Measurements from ENCODE around the gene CST9L.

CST9L gene

DNA sequence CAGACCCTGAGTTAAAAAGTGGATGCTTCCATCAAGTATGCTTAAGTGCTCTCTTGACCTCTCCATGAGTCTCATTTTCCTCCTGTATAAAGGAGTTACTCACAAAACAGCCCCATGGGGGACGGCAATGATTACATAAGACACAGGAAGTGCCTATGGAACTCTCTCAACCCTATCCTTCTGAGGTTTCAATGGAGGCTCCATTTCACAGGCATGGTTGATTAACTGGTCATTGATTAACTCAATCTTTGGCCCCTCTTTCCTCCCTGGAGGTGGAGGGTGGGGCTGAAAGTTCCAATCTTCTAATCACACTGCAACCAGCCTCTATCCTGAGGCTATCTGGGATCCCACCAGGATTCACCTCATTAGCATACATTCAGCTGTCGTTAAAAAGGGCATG is 48.1 kb downstream of the CST9L start:
- H3K4me3 ChIP-seq (ENCODE audit: low read depth, low read length), result no peak overlapping the region
- in situ Hi-C loops (cut with HindIII; ENCODE audit: low sequenced_read_pairs), result no loop called here
- no peak for DNase-seq (ENCODE audit: low read depth)
- TF ChIP-seq, protein P1, sequence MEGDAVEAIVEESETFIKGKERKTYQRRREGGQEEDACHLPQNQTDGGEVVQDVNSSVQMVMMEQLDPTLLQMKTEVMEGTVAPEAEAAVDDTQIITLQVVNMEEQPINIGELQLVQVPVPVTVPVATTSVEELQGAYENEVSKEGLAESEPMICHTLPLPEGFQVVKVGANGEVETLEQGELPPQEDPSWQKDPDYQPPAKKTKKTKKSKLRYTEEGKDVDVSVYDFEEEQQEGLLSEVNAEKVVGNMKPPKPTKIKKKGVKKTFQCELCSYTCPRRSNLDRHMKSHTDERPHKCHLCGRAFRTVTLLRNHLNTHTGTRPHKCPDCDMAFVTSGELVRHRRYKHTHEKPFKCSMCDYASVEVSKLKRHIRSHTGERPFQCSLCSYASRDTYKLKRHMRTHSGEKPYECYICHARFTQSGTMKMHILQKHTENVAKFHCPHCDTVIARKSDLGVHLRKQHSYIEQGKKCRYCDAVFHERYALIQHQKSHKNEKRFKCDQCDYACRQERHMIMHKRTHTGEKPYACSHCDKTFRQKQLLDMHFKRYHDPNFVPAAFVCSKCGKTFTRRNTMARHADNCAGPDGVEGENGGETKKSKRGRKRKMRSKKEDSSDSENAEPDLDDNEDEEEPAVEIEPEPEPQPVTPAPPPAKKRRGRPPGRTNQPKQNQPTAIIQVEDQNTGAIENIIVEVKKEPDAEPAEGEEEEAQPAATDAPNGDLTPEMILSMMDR (IDR thresholded peaks at IDR 0.05; ENCODE audit: low read depth, low read length, missing control alignments), result no peak

DNA sequence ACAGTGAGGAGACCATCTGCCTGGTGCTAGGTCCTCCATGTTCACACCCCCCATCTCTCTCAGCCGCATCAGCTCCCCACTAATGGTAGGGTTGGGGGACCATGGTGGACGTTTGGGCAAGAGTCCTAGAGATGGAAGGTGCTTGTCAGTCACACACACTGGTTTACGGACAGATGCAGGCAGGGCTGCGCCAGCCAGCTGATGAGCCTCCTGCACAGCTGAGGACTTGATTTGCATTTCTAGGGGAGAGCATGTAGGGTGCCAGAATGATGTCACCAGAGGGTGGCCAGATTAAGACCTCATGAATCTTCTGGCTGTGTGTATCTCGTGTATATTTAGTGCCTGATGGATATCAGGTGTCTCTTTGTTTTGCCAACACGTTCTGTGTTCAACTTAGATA is 48.7 kb downstream of the CST9L start:
- in situ Hi-C loops (cut with HindIII; ENCODE audit: low sequenced_read_pairs), result no loop called here
- TF ChIP-seq, protein P1 (IDR thresholded peaks at IDR 0.05; ENCODE audit: low read depth, low read length, missing control alignments), result no peak
- no peak overlapping the region for H3K4me3 ChIP-seq (ENCODE audit: low read depth, low read length)
- no peak for DNase-seq (ENCODE audit: low read depth)

DNA sequence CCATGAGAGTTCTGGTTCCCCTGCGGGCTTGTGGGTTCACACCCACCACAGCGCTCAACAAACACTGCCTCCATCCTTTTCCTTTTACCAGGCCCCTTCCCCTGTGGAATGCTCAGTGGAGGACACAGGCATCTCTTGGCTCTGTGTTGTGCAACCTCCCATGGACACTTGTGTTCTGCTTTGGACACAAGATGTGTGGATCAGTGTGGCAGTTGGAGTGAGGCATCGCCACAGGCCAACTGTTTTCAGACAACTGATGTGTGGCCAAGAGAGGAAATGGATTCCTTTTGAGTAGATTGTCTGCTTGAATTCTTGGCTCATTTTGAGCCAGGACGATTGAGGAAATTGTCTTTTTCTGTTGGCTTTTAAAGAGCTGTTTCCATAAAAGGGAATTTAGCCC is 50.6 kb downstream of the CST9L start:
- TF ChIP-seq, protein P1 (IDR thresholded peaks at IDR 0.05; ENCODE audit: low read depth, low read length, missing control alignments), result no peak
- in situ Hi-C loops (cut with HindIII; ENCODE audit: low sequenced_read_pairs), result no loop called here
- DNase-seq (ENCODE audit: low read depth), result no peak
- H3K4me3 ChIP-seq (ENCODE audit: low read depth, low read length), result no peak overlapping the region

DNA sequence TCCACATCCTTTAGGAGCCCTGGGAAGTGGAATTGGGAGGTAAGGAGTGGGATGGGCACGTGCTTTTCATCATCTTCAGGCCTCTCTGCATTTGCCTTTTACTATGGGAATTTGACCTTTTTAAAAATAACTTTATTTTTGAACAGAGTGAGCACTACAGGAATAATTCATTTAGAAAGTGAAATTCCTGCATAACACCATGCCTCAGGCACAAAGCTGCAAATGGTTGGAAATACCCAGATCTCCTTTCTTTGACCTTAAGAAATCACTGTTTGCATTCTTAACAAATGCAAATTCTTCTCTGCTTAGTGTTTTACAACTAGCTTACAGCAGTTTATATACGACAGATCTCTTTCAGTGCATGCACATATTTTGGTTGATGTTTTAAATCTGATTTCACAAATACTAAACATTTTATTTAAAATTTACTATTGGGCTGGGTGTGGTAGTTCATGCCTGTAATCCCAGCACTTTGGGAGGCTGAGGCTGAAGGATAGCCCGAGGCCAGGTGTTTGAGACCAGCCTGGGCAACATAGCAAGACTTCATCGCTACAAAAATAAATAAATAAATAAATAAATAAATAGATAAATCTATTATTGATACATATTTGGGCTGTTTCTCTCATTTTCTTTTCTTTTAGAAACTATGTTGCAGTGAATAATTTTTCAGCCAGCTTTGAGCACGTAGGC is 52.9 kb downstream of the CST9L start:
- H3K4me3 ChIP-seq (ENCODE audit: low read depth, low read length), result no peak overlapping the region
- in situ Hi-C loops (cut with HindIII; ENCODE audit: low sequenced_read_pairs), result no loop called here
- no peak for DNase-seq (ENCODE audit: low read depth)
- TF ChIP-seq, protein P1 (IDR thresholded peaks at IDR 0.05; ENCODE audit: low read depth, low read length, missing control alignments), result no peak

DNA sequence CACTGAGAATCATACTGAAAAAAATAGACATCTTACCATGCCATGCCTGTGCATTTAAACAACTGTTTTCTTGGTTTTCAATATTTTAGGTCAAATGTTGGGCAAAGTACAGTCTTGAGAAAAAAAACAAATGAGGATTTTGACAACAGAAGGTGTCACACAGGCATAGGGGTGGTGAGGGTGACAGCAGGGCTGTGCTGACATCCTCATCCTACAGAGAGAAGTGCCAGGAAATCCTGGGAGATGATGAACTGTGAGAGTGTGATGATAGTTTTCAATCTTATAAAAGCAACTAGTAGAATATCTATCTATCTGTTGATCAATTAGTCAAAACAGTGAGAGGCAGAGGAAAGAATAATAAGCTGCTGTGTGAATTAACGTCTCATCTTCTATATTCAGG is 53.4 kb downstream of the CST9L start:
- in situ Hi-C loops (cut with HindIII; ENCODE audit: low sequenced_read_pairs), result no loop called here
- no peak overlapping the region for H3K4me3 ChIP-seq (ENCODE audit: low read depth, low read length)
- TF ChIP-seq, protein P1 (IDR thresholded peaks at IDR 0.05; ENCODE audit: low read depth, low read length, missing control alignments), result no peak
- DNase-seq (ENCODE audit: low read depth), result no peak
